ENCODE results near the gene L3MBTL2.

GRCh38 chr22:41169157-41169556 is 36.0 kb upstream of the L3MBTL2 start:
- TF ChIP-seq EP300 (IDR thresholded peaks at IDR 0.05; ENCODE audit: borderline replicate concordance): no peak
- TF ChIP-seq YY1 (IDR thresholded peaks at IDR 0.05; ENCODE audit: low read depth): no peak
- no peak for TF ChIP-seq NFIC (IDR thresholded peaks at IDR 0.05)
- TF ChIP-seq MAX (IDR thresholded peaks at IDR 0.05): no peak
- TF ChIP-seq TAF1 (IDR thresholded peaks at IDR 0.05; ENCODE audit: low read depth): no peak
- TF ChIP-seq RAD21 (IDR thresholded peaks at IDR 0.05; ENCODE audit: low read depth): no peak
- no peak for TF ChIP-seq EGR1 (IDR thresholded peaks at IDR 0.05)
